Measurements from ENCODE around the gene PRUNE2. TPM values are rescaled to one million over a fixed set of nuclear protein-coding genes. Genes with fewer than 3 reads are reported as not detected.

Gene PRUNE2
- total RNA-seq, 1 donor: 1.3 TPM

GRCh38 chr9:76588316-76588715, 317.6 kb downstream of the PRUNE2 start:
- no peak for DNase-seq (ENCODE audit: low read depth in 2 of 3, low spot score in 2 of 3)

DNA sequence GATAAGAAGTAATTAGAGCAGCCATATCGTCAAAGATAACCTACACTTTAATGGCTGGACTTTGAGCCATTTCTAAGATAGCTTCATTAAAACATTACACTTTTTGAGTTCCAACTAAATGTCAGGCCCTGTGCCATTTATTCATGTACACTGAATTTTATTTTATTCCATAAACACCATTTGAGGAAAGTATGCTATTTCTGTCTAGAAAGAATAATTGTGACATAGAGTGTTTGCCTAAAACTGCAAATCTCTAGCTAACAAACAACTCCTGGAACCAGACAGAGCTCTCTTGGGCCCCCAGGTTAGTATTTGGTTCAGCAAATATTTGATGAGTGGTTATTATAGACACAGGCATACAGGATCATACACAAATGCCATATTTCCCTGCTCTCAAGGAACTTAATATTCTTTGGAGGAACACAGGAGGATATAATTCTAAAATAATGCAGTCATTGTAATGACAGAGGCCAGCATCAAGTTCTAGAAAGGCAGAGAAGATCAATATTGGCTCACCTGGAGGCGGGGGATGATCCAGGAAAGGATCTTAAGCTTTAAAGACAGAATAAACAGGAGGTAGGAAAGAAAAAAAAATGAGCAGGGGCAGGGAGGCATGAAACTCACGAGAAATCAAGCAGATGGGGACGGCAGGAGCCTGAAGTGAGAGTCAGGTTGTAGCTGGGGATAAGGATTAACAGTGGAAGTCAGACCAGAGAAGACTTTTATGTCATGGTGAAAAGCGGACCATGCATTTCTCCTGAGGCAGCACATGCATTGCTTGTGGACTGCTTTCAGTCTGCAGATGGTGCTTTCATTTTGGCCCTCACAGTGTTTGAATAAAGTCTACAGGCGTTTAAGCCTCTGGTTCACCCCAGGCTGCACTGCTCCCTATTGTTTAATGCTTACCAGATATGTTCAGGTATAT, 319.3 kb downstream of the PRUNE2 start:
- no peak for DNase-seq (ENCODE audit: low read depth in 2 of 3, low spot score in 2 of 3)

- no peak for DNase-seq (ENCODE audit: low read depth in 2 of 3, low spot score in 2 of 3)
Observed at GRCh38 chr9:76585487-76586389, 320.2 kb downstream of the PRUNE2 start.

DNA sequence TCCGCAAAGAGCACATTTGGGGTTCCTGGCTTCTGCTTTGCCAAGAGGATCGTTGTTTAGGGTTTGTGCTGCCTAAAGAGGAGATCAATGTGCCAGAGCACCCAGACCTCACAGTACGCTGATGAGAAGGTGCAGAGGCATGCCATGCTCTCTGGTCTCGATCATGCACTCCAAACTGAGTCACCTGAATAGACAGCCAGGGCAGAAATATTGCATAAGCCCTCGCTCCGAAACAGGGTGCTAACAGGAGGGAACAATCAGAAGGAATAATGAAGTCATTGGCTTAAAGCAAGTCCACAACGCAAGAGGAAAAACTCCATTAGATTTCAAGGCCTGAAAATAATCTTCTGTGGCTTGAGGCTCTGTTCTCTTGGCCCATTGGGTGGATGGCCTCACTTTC, 322.7 kb downstream of the PRUNE2 start:
- DNase-seq (ENCODE audit: low read depth in 2 of 3, low spot score in 2 of 3): no peak

DNA sequence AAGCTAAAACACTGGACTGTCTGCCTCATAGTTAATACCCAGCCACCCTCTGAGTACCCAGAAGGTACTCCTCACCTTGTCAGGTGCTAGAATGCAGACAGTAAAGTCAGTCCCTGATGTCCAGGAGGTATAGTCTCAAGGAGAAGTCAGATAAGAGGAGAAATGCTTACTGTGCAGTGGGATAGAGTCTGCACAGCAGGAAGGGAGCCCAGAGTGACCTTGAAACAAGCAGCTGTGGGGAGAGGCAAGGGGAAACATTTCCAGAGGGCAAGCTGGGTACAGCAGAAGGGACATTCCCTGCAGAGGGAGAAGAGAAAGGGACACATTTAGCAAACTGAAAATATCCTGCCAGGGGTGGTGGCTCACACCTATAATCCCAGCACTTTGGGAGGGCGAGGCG, 324.2 kb downstream of the PRUNE2 start:
- no peak for DNase-seq (ENCODE audit: low read depth in 2 of 3, low spot score in 2 of 3)

DNA sequence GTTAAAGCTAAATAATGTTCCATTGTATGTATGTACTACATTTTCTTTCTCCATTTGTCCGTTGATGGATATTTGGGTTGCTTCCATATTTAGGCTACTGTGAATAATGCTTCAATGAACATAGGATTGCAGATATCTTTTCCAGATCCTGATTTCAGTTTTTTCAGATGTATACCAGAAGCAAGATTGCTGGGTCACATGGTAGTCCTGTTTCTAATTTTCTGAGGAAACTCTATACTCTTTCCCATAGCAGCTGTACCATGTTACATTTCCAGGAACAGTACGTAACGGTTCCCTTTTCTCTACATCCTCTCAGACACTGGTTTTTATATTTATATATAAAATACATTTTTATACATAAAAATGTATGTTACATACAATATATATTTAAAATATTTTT, 325.1 kb downstream of the PRUNE2 start:
- DNase-seq (ENCODE audit: low read depth in 2 of 3, low spot score in 2 of 3): no peak

DNA sequence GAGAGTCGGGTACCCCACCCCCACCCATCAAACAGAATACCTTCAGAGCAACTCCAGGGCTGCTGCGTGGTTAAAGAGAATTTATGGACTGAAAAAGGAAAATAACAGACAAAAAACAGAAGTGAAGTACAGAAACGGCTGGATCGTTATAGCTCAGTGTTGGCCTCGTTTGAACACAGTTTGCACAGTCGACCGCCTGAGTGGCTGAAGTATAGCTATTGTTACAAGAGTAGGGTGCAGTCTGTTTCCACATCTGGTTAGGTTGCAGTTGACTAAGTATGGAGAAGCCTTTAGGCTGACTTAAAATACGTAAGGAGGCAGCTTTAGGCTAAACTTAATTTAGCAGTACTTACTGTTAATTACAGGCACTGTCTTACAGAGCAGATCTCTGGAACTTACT, 325.7 kb downstream of the PRUNE2 start:
- DNase-seq (ENCODE audit: low read depth in 2 of 3, low spot score in 2 of 3): peak in 1 of 3 donors; percentile 18

GRCh38 chr9:76576344-76576743, 329.6 kb downstream of the PRUNE2 start:
- DNase-seq (ENCODE audit: low read depth in 2 of 3, low spot score in 2 of 3): peak in 2 of 3 donors; percentile 93 to 97

GRCh38 chr9:76575761-76576160, 330.2 kb downstream of the PRUNE2 start:
- no peak for DNase-seq (ENCODE audit: low read depth in 2 of 3, low spot score in 2 of 3)

GRCh38 chr9:76573905-76574760, 331.8 kb downstream of the PRUNE2 start:
- peak in 1 of 3 donors; percentile 60 for DNase-seq (ENCODE audit: low read depth in 2 of 3, low spot score in 2 of 3)

- no peak for DNase-seq (ENCODE audit: low read depth in 2 of 3, low spot score in 2 of 3)
Observed at GRCh38 chr9:76573408-76573807, 332.5 kb downstream of the PRUNE2 start.

DNA sequence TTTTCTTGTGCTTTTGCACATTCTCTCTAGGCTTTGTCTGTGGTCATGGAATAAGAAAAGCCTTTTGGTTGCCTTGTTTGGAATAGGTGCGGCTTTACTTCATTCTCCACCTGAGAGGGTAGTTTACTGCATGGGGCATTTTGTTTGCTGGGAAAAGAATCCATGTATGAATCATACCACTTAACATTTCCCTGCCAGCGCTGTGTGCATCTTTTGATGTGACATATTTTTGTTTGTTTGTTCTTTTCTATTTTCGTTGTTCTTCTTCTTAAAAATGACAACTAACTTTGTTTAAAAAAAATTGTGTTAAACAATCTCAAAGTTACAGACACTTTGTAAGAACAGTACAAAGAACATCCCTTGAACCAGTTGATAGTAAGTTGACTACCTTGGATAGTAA, 333.8 kb downstream of the PRUNE2 start:
- no peak for DNase-seq (ENCODE audit: low read depth in 2 of 3, low spot score in 2 of 3)

DNA sequence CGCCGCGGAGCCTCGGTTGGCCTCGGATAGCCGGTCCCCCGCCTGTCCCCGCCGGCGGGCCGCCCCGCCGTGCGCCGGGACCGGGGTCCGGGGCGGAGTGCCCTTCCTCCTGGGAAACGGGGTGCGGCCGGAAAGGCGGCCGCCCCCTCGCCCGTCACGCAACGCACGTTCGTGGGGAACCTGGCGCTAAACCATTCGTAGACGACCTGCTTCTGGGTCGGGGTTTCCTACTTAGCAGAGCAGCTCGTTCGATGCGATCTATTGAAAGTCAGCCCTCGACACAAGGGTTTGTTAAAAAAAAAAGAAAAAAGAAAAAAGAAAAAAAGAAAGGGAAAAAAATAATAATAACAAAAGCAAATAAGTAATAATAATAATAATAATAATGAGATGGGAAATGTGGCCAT, 334.2 kb downstream of the PRUNE2 start:
- no peak for DNase-seq (ENCODE audit: low read depth in 2 of 3, low spot score in 2 of 3)

- DNase-seq (ENCODE audit: low read depth in 2 of 3, low spot score in 2 of 3): peak in 1 of 3 donors; percentile 45
Observed at GRCh38 chr9:76571288-76571687, 334.6 kb downstream of the PRUNE2 start.

DNA sequence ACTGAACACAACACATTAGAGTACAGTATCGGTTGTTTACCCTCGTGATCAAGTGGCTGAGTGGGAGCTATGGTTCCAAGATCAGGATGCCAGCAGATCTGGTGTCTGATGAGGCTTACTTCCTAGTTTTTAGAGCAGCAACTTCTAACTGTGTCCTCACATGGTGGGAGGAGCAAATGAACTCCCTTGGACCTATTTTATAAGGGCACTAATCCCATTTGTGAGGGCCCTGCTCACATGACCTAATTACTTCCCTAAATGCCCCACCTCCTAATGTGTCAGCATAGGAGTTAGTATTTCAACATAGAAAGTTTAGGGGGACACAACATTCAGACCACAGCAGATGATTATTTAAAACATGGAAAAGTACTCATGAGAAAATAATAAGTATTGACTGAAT, 335.1 kb downstream of the PRUNE2 start:
- DNase-seq (ENCODE audit: low read depth in 2 of 3, low spot score in 2 of 3): no peak

DNA sequence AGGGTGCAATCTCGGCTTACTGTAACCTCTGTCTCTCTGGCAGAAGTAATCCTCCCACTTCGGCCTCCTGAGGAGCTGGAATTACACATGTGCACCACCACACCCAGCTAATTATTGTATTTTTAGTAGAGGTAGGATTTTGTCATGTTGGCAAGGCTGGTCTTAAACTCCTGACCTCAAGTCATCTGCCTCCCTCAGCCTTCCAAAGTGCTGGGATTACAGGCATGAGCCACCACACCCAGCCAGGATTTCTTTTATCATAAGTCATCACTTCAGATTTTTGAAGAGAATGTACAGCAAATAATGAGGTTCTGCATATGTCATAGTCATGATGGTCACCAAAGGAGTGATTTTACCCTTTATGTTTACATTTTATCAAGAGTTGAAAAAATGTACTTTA, 338.8 kb downstream of the PRUNE2 start:
- DNase-seq (ENCODE audit: low read depth in 2 of 3, low spot score in 2 of 3): no peak

DNA sequence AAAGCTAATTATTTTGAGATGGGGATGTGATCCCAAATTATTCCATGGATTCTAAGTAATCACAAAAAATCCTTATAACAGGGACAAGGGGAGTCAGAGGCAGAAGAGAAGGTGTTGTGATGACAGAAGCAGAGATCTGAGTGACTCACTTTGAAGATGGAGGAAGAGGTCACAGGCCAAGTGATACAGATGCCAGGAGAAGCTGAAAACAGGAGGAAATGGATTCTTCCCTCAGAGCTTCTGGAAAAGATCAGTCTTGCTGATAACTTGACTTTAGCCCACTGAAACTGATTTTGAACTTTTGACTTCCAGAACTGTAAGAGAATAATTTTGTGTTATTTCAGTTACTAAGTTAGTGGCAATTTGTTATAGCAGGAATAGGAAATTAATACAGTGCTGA, 341.6 kb downstream of the PRUNE2 start:
- DNase-seq (ENCODE audit: low read depth in 2 of 3, low spot score in 2 of 3): no peak

DNA sequence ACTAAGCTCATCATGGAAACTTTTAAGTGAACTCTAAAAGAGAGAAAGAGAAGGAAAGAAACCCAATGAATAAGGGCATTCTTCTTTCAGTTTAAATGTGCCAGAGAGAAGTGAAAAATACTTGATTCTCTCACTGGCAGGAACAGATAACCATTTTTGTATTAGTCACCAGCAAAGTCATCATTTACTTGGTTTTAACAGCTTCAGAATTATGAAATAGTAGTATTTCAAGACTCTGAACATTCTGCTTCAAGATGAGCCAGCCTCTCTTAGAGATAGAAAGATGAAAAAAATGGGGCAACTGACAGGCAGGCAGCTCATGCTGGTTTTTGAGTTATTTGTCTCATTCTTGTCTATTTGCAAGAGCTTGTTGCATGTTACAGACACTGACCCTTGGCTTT, 343.4 kb downstream of the PRUNE2 start:
- peak in 1 of 3 donors; percentile 57 for DNase-seq (ENCODE audit: low read depth in 2 of 3, low spot score in 2 of 3)

- DNase-seq (ENCODE audit: low read depth in 2 of 3, low spot score in 2 of 3): no peak
Observed at GRCh38 chr9:76561900-76562299, 344.0 kb downstream of the PRUNE2 start.

All from hematopoietic multipotent progenitor cell (in vitro differentiated cells).